T follicular helper cell (primary cell): Measurements from ENCODE around the gene TSPAN14.
A peak's percentile ranks its signal among the peaks of the same experiment; 100 is the strongest.
"Not testable (repeated sequence)": the region's sequence is repeated elsewhere in the genome, so short reads cannot be mapped to it uniquely, and the experiment has no call there.

Experiments
- DNase-seq: peaks from one replicate; pipeline ENCODE4 v3.0.0-alpha.2; 2020; ENCODE audit warnings: low read depth

Gene TSPAN14

DNA sequence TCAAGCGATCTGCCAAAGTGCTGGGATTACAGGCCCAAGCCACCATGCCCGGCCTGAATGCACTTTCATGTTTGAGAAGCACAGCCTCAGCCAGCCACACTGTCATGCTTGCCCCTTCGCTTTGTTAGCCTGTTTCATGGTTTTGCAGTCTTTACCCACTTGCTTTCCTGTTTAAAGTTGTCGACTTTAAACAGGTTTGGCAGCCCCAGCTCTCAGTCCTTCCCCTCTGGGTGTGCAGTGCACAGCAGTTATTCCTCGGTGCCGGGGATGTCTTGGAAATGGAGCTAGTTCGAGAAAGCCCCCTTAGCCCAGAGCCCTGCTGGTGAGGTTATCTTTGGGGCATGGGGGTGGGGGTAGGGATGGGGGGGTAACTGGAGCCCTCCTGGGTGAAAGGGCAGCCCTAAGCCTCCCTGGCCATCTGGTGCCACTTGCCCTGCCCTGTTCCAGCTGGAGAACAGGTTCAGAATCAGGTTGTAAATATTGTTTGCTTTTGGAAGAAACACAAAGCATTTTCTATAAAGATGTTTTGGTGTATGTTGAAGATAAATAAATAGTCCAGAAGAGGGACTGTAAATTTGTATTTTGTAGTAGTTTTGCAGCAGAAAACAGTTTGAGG, 14.8 kb downstream of the TSPAN14 start:
- DNase-seq: no peak

DNA sequence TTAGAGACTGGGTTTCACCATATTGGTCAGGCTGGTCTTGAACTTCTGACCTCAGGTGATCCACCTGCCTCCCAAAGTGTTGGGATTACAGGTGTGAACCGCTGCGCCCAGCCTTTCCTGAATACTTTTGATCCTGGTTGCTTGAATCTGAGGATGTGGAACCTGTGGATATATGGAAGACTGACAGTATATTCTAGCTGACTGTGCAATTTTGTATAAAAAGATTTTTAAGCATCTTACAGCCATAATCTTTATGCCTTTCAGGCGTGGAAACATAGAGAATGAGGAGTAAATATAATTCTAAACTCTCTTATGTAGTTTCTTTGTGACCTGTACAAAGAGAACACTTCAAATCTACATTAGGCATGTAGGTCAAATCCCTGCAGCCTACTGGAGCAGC, 16.2 kb downstream of the TSPAN14 start:
- DNase-seq: no peak

DNA sequence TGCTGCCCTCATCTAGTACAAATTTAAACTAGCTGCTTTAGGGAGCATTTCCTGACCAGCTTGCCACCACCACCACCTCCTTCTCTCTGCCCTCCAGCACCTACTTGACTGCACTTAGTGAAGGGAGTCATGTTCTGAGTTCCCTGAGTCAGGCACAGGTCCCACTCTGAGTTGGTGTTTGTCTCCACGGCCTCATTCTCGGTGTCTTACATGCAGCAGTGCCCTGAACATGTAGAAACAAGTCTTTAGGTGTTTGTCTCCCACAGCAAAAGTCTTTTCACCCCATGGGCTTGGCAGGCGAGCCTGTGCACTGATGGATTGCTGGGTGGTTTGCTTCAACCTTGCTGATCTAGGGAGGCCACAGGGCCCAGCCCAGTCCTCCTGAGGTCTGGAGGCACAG, 16.9 kb downstream of the TSPAN14 start:
- DNase-seq: no peak

DNA sequence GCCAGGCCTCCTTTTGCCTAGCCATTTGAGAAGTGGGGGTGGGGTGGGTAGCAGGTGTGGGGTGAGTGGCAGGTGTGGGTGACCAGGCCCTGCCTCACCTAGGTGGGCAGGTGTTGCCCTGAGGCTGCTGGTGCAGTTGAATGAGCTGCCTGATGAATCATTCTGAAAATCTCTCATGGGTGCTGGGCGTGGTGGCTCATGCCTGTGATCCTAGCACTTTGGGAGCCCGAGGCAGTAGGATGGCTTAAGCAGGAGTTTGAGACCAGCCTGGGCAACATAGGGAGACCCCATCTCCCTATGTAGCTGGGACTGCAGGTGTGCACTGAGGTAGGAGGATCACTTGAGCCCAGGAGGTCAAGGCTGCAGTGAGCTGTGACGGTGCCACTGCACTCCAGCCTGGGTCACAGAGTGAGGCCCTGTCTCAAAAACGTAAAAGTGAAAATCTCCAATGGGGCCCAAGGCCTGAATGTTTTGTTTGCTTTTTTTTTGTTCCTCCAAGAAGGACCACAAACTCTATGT, 17.7 kb downstream of the TSPAN14 start:
- DNase-seq: no peak

DNA sequence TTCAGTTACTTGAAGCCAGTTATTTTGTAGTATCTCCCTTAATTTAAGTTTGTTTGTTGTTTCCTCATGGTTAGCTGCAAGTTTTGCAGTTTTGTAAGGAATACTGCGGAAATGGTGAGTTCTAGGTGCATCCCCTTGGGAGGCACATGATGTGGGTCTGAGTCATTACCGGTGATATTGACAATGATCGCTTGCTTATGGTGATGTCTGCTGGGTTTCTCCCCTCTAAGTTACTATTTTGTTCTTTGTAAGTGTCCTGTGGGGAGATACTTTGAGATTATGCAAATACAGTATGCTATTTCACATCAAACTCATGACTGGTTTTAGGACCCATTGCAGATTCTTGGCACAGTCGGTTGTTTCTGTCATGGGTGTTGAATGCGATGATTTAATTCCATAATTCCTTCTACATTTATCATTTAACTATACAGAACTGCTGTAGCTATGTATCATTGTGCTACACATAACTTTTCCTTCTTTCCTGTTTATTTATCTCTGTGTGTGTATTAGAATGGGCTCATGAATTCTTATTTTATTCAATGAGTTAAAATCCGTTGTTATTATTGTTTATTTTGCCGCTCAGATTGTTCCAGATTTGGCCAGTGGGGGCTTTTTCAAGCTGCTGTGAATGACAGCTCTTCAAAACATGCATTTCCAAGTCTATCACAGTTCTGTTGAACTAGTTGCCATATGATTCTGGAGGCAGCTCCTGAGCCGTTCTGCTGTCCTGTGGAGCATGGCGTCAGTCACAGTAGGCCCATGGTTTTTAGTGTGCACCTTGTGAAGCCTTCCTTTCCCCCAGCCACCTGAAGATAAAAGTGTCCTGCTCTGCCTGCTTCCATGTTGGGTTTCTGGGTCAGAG, 18.4 kb downstream of the TSPAN14 start:
- DNase-seq: peak; percentile 34

DNA sequence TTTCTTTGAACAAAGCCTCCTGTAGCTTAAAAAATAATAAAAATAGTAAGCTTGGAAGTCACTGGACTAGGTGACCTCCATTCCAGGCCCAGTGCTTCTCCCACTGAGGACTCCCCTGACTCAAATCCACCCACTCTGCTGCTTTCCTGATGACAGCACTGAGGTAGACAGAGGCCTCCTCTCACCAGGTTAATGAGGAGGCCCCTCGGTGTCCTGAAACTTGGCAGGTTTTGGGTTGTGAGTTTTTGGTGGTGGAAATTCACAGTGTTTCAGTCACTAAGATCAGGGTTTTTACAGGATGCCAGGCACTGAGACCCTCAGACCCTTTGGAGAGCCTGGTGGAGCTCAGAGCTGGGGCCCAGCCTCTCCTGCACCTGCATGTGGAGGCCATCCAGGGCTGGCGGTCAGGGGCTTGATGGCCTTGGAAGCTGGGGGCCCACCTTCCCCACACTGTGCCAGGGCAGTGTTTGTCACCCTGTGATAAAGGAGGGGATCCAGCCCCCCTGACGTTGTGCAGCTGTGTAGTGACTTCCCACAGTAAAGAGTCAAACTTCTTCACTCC, 19.1 kb downstream of the TSPAN14 start:
- DNase-seq: no peak

DNA sequence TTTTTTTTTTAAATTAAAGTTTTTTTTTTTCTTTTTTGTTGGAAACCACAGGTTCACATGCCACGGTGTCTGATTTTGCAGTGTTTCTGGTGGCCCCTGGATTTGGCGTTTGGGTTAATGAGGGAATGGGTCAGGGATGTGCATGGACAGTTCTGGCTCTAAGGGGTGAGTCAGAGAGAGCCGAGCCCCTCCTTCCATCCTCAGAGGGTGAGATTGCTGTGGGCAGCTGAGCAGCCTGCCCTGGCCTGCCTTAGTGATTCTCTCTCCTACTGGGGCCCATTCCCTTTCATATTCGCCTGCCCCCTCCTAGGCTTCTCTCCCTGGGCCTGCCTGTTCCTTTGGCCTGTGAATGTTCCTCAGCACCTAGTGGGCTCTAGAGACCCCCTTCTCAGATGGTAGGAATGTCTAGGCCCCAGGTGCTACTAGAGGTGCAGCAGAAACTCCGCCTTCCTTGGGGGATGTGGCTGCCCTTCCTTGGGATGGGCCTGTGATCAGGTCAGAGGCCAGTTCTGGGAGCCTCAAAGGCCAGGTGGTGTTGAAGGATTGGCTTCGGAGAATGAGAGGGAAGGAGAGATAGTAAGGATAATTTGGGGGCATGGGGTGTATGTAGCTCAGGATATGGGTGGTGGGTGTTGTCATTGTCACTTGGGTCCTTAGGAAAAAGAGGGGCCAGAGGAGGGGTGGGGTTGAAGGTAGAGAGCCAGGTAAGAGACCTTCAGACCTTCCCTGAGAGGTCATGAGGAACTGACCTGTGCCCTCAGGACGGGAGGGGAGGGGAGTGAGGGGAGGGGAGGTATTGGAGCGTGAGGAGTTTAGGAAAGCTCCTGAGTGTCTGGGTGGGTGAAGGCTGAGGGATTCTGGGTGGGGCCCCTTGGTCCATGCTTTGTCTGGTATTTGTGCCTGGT, 19.8 kb downstream of the TSPAN14 start:
- DNase-seq: no peak

DNA sequence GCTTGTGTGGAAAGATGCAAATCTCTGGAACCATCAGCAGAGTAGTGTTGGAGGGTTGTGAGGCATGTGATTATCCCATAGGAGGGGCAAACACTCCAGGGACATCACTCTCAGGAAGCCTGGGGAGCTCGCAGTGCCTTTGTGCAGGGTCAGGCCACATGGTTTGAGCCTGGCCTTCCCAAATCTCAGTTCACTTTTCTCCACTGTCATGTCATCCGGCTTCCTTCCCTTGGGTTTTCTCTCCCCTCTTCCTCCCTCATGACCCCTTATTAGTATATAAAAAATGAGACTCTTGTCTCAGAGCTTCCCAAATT, 20.4 kb downstream of the TSPAN14 start:
- DNase-seq: no peak

DNA sequence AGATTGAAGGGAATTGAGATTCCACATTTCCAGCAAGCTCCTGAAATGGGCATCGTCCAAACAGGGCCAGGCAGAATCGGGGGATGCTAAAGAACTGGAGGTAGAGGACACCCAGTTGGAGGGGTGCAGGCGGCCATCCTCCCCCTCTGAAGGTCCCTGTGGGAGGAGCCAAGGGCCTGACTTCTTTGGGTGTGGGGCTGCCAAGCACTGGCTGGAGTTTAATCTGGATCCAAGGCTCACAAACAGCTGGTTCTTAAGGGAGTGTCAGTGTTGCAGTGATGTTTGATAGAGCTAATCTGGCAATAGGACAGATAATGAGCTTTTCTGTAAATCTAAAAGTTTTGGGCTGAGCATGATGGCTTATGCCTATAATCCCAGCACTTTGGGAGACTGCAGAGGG, 20.8 kb downstream of the TSPAN14 start:
- DNase-seq: no peak

DNA sequence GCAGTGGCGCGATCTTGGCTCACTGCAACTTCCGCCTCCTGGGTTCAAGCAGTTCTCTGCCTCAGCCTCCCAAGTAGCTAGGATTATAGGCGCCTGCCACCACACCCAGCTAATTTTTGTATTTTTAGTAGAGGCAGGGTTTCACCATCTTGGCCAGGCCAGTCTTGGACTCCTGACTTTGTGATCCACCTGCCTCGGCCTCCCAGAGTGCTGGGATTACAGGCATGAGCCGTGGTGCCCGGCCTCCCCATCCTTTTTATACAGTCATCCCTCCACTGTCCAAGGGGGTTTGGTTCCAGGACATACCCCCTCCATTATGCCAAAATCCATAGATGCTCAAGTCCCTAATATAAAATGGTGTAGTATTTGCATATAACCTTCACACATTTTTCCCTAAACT, 21.5 kb downstream of the TSPAN14 start:
- not testable (repeated sequence) for DNase-seq

DNA sequence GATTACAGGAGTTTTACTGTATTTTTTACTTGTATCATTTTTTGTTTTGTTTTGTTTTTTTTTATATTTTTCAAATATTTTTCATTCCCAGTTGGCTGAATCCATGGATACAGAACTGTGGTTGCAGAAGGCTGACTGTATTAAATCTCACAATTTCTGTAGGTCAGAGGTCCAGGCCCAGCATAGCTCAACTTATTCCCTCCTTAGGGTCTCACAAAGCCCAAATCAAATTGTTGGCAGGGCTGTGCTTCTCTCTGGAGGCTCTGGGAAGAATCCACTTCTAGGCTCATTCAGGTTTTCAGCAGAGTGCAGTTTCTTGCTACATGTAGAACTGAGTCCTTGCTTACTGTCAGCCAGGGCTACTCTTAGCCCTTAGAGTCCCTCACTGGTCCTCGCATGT, 22.6 kb downstream of the TSPAN14 start:
- no peak for DNase-seq

DNA sequence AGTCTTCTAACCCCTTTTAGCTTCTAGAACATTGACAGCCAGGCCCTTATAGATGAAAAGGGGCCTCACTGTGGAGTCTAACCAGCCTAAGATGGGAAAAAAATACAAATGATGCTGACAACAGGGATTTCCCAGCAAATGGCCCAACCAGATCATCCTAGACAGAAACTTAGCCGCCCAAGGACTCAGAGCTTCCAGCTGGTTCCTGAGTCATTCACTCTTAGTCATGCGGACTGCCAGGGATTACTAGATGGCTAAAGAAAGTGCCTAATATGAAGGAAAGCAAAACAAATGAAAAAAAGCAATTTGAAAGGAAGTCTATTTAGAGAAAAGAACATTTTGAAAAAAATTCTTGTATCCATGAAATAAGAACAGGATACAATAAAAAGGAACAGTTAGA, 23.7 kb downstream of the TSPAN14 start:
- no peak for DNase-seq

DNA sequence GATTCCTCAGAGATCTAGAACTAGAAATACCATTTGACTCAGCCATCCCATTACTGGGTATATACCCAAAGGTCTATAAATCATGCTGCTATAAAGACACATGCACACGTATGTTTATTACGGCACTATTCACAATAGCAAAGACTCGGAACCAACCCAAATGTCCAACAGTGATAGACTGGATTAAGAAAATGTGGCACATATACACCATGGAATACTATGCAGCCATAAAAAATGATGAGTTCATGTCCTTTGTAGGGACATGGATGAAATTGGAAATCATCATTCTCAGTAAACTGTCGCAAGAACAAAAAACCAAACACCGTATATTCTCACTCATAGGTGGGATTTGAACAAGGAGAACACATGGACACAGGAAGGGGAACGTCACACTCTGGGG, 26.3 kb downstream of the TSPAN14 start:
- not testable (repeated sequence) for DNase-seq

DNA sequence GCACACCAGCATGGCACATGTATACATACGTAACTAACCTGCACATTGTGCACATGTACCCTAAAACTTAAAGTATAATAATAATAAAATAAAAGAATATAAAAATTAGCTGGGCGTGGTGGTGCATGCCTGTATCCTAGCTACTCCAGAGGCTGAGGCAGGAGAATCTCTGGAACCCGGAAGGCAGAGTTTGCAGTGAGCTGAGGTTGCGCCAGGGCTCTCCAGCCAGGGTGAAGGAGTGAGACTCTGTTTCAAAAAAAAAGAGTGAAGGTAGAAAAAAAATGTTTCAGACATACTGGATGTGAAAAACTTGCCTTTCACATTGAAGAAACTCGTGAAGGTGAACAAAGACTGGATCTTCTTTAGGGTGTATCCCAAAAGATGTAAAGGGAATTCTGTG, 26.7 kb downstream of the TSPAN14 start:
- DNase-seq: no peak

DNA sequence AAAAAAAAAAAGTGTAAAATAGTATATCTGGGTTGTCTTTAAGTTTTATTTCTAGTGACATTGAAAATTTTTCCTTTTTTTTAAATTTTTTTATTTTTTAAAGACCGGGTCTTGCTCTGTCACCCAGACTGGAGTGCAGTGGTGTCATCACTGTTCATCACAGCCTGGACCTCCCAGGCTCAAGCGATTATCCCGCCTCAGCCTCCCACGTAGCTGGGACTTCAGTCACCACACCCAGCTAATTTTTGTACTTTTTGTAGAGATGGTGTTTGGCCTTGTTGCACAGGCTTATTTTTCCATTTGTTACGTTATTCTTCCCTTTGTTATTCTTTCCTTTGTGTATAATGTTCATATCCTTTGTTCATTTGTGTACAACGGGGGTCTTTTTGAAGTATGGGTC, 30.1 kb downstream of the TSPAN14 start:
- no peak for DNase-seq

DNA sequence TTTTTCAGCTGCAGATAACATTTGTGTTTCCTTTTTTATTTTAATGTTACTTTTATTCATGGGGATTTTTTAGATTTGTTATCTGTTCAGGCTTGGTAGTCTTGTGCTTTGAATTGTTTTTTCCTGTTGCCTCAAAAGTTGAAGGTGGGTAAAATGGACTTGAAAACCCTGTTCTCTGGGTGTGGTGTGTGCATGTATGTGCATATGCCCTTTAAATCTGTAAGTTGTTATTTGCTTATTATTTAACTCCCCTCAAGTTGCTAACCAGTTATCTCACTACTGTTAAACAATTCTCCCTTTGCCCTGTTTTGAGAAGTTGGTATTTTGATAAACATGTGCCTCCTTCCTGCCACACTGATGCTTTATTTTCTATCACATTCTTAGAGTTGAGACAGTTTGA, 30.6 kb downstream of the TSPAN14 start:
- DNase-seq: no peak

DNA sequence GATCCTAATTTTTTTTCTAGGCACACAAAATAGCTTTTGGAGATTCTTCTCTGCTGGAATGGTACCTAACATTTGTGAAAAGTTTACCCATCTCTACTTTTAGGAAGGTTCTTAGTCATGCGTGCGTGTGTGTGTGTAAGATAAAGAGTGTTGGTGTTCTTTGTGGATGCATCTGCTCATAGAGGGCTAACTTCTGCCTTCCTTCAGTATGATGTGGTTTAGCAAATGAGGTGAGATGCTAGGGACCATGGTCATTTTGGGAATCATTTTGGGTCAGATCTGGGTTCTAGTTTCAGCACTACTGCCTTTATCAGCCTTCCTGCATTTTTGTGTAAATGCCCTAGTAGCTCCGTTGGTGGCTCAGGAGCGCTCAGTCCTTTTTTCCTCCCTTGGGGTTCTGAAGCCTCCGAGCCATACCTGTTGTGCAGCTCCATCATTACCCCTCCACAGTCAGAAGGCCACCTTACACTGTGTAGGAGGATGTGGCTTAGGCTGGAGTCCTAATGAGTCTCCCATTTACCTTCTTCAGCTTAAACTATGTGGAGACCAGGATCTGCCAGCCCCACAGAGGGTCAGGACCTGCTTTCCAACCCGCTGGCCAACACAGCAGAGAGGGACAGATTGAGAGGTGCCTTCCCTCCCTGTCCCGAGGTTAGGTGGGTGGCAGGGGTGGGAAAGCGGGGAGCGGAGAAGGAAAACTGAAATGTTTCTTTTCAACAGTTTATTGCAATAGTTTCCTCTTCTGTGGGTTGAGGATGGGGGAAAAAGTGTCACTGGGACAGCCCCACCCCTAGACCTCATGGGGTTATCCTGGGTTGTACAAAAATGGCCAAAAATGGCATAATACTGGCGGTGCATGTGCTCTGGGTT, 31.2 kb downstream of the TSPAN14 start:
- no peak for DNase-seq

DNA sequence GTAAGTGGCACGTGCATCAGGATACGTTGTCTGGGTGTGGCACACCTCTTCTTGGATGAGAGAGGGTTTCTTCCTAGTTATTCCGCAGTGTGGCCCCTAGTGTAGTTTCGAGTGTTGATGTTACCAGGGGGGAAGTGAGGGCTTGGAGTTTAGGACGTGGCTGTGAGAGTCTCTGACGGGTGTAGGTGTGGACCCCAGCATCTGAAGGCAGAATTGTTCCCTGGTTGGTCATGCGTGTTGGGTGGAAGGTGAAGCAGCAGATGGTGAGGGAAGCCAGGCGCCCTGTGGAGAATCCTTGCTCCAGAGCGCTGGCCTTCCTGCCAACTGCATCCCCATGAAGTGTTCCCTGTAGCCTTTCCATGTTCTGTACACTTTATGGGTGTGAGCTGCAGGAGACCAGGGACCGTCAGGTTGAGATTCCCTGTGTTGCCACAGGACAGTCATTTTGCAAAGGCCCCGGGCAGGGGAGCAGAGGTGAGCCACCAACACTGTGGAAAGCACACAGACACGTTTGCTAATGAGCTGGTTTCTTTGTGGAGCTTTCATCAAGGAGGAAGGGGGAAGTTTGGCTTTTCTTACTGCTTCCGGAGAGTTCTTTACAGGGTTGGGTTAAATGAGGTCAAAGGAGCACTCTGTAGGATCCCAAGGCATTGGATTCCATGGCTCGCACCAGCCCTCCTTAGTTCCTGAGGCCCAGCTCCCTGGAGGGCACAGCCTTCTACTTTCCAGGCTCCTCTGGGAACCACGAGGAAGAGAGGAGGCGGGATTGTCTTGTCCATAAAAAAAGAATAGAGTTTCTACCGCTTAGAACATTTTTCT, 32.0 kb downstream of the TSPAN14 start:
- DNase-seq: no peak

DNA sequence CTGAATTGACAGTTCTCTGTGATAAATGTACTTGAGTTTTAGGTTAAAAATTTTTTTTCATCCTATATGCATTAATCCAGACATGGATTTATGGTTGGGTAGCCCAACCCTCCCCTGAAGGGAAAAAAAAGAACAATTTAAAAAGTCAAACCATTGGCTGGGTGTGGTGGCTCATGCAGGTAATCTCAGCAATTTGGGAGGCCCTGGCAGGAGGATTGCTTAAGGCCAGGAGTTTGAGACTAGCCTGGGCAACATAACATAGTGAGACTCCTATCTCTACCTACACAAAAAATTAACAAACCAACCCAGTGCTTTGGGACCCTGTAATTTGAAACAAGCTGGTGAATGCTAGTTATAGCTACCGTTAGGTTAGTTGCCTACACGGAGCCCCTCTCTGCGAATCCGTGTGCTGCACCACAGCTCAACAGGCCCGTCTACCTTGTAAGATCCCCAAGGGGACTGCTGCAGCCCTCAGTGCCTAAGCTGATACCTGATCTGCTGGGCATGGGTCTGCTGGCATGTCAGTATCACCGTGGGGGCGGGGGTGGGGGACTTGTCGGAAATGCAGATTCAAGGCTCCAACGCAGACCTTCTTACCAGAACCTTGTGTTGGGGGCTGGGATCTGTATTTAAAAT, 32.8 kb downstream of the TSPAN14 start:
- no peak for DNase-seq

DNA sequence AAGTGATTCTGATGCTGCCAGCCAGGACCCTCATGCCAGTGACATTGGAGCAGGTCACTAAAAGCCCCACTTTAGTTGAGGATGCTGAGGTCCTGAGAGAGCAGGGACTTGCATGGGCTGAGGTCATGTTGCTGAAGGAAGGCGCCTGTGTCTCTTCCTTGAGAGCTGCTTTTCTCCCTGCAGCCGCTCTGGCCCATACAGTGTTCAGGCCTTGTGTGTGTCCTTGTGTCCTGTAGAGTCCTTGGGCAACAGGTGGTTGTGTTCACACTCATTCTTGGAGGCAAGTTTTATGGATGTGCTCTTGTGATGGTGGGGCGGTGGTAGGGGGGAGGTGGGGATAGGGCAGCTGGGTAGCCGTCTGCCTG, 33.3 kb downstream of the TSPAN14 start:
- DNase-seq: no peak
